Testis (tissue), 3 donors: ENCODE results near the gene PCBP3. TPM values are rescaled to one million over a fixed set of nuclear protein-coding genes. Genes with fewer than 3 reads are reported as not detected.

Experiments
- DNase-seq: peaks from one replicate; pipeline ENCODE4 v3.0.0-alpha.2; 2019
- H3K27ac ChIP-seq, 2 donors: fragments of 200-600 bp; sonication (generic); one replicate each; pipeline ENCODE4 v1.5.1; 2019
- H3K27me3 ChIP-seq: fragments of 200-600 bp; sonication (generic); one replicate; pipeline ENCODE4 v1.5.1; 2019
- H3K36me3 ChIP-seq: fragments of 200-600 bp; sonication (generic); one replicate; pipeline ENCODE4 v1.5.1; 2017; ENCODE audit warnings: low read depth; ENCODE audit errors: missing control alignments
- H3K4me1 ChIP-seq: fragments of 200-600 bp; sonication (generic); one replicate; pipeline ENCODE4 v1.5.1; 2019
- H3K4me3 ChIP-seq, 2 donors: fragments of 200-600 bp; sonication (generic); one replicate each; pipeline ENCODE4 v1.5.1; 2017 to 2019
- H3K9me3 ChIP-seq: fragments of 200-600 bp; sonication (generic); one replicate; pipeline ENCODE4 v1.5.1; 2017
- POLR2A ChIP-seq: fragments of 450-650 bp; IDR thresholded peaks from one replicate; pipeline ENCODE4 v1.6.1; 2017; ENCODE audit warnings: antibody characterized with exemption, mild to moderate bottlenecking, moderate library complexity
- WGBS, 2 donors: methylation state at CpG; one replicate each; pipeline ENCODE4 v1.1.5; 2018; 5-methylcytosine and 5-hydroxymethylcytosine counted together
- intact Hi-C: fragments of 100-400 bp; cut with DNase I; formaldehyde crosslinking; loops from one replicate; pipeline ENCODE4 v1.15.1; 2023; ENCODE audit warnings: low total_unique reads
- polyA plus RNA-seq: library from polyadenylated mRNA; stranded (reverse); fragments of 350-450 nt; fragmentation: Illumina TruSeq; extraction: RNeasy Lipid Tissue Mini Kit (QIAGEN cat#74804); gene quantifications from one replicate; pipeline ENCODE4 v1.2.3, GENCODE V29; 2014; ENCODE audit warnings: low read depth, low replicate concordance; ENCODE audit not compliant: insufficient read depth
- total RNA-seq, 2 donors: library from RNA; depleted of rRNA; stranded (reverse); fragments of >200 nt; gene quantifications; one replicate each; pipeline ENCODE4 v1.2.3, GENCODE V29; 2016
- TF ChIP-seq, protein P1 (sequence below), 3 experiments: fragments of 450-650 bp in 2 of 3; fragments of 200-600 bp in 1 of 3; sonication (generic) in 1 of 3; IDR thresholded peaks; one replicate each; pipeline ENCODE4 v1.5.1; 2016 to 2019; ENCODE audit warnings: antibody characterized with exemption in 3 of 3, mild to moderate bottlenecking in 2 of 3, moderate library complexity in 1 of 3

Gene PCBP3
- total and polyA plus RNA-seq, 3 donors from 2014 or later = 35.7 to 58.3 (median 38.0) TPM

DNA sequence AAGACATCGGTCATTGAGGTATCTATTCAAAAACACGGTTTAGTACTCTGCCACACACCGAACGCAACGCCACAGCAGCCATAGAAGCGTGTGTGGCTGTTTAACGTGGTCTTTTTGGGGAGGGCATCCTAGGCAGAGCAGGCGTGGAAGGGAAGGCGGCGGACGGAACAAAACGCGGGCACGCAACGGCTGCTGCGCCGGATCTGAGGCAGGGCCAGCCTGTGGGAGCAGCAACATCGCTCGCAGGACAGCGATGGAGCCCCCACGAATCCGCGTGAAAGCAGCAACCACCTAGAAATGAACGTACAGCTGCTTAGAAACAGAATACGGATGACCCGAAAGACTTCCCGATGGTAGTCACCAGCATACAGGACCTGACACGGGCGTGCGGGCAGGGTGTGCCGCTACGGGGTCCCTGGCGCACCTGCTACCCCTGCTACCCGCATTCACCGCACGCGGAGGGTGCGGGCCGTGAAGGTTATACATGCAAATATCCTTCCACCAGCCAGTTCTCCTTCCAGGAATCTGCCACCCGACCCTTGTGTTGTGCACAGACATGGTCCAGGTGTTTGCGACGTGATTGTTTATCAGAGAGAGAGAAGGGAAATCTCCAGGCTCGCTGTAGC lies 223.6 kb downstream of the PCBP3 start:
- DNase-seq = no peak

DNA sequence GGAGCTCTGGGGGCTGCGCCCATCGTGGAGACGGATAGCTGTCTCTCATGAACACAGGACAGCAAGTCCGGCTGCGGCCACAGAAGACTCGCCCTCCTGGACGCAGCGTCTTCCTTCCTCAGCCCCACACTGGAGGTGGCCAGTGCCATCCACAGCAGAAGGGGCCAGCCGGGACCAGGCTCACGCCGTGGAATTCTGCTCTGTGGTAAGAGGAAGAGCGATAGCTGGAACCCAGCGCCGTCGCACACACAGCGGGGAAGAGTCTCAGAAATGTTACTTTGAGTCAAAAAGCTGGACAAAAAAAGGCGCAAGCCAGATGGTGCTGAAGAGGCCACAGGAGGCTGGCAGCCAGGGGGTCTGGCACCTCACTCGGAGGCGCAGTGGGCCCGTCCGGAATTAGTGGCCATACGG lies 224.2 kb downstream of the PCBP3 start:
- intact Hi-C loops = no loop called here
- H3K27ac ChIP-seq = no peak overlapping the region
- H3K4me3 ChIP-seq = no peak overlapping the region
- no peak for DNase-seq
- no peaks in the 10 kb centered on the region for H3K27me3 ChIP-seq
- no peak for TF ChIP-seq POLR2A
- TF ChIP-seq, protein P1, sequence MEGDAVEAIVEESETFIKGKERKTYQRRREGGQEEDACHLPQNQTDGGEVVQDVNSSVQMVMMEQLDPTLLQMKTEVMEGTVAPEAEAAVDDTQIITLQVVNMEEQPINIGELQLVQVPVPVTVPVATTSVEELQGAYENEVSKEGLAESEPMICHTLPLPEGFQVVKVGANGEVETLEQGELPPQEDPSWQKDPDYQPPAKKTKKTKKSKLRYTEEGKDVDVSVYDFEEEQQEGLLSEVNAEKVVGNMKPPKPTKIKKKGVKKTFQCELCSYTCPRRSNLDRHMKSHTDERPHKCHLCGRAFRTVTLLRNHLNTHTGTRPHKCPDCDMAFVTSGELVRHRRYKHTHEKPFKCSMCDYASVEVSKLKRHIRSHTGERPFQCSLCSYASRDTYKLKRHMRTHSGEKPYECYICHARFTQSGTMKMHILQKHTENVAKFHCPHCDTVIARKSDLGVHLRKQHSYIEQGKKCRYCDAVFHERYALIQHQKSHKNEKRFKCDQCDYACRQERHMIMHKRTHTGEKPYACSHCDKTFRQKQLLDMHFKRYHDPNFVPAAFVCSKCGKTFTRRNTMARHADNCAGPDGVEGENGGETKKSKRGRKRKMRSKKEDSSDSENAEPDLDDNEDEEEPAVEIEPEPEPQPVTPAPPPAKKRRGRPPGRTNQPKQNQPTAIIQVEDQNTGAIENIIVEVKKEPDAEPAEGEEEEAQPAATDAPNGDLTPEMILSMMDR (IDR thresholded peaks at IDR 0.05) = no peak
- H3K9me3 ChIP-seq = no peaks in the 10 kb centered on the region
- 73 to 75% methylated on average over 14 to 22 of the region's 22 CpGs for WGBS, 2 donors
- H3K36me3 ChIP-seq = no peaks in the 10 kb centered on the region
- H3K4me1 ChIP-seq = no peaks in the 10 kb centered on the region

More for the DNA sequence above, 223.6 kb downstream of the PCBP3 start:
- no peaks in the 10 kb centered on the region for H3K4me1 ChIP-seq
- intact Hi-C loops = no loop called here
- TF ChIP-seq, protein P1 (IDR thresholded peaks at IDR 0.05) = no peak
- TF ChIP-seq POLR2A = no peak
- 62 to 76% methylated on average over 34 to 43 of the region's 43 CpGs for WGBS, 2 donors
- H3K9me3 ChIP-seq = no peaks in the 10 kb centered on the region
- no peak overlapping the region for H3K27ac ChIP-seq
- H3K4me3 ChIP-seq = no peak overlapping the region
- H3K27me3 ChIP-seq = no peaks in the 10 kb centered on the region
- no peaks in the 10 kb centered on the region for H3K36me3 ChIP-seq

DNA sequence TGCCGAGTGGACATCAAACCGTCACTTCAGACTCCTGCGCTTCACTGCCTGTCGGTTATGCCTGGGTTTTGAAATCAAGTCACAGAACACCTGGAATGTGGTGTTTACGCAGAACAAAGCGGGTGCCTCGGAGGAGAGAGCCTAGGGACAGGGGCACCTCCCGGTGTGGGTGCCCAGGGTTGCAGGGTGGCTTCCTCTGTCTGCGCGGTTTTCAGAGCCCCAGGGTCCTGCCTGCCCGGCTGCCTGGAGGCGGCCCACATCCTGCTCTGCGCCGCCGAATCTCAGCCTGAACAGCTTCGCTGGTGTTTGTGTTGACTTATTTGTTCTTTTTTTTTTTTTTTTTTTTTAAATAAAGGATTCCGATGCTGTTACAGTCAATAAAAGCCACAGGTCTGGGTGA lies 224.6 kb downstream of the PCBP3 start:
- H3K4me3 ChIP-seq = no peak overlapping the region
- no peak for DNase-seq
- intact Hi-C loops = no loop called here
- no peaks in the 10 kb centered on the region for H3K27me3 ChIP-seq
- H3K9me3 ChIP-seq = no peaks in the 10 kb centered on the region
- H3K27ac ChIP-seq = no peak overlapping the region
- no peaks in the 10 kb centered on the region for H3K4me1 ChIP-seq
- WGBS, 2 donors = 60 to 79% methylated on average over 17 of the region's 17 CpGs
- TF ChIP-seq, protein P1 (IDR thresholded peaks at IDR 0.05) = no peak
- no peak for TF ChIP-seq POLR2A
- H3K36me3 ChIP-seq = no peaks in the 10 kb centered on the region

DNA sequence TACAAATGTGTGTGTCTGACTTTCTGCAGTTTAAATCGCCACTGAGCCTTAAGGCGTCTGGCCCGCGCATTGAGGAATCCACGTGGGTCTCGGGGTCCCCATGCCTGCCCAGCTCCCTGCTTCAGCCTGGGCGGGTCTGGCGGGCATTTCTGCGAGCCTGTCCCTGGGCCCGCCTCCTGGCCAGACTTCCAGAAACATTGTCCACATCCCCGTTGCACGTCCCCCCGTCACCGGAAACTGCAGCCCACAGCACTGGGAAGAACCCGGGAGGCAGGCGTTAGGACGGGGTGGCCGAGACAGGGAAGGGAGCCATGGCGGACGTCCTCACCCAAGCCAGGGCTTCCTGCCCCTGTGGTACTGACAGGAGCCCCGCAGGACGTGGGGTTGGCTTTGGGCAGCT lies 225.0 kb downstream of the PCBP3 start:
- 71 to 72% methylated on average over 8 to 22 of the region's 22 CpGs for WGBS, 2 donors
- Histone ChIP-seq H3K4me3 (no peak overlapping the region), H3K27ac (no peak overlapping the region), H3K9me3 (no peaks in the 10 kb centered on the region), H3K27me3 (no peaks in the 10 kb centered on the region), H3K4me1 (no peaks in the 10 kb centered on the region), H3K36me3 (no peaks in the 10 kb centered on the region)
- no peak for DNase-seq
- intact Hi-C loops = no loop called here
- TF ChIP-seq, protein P1 (IDR thresholded peaks at IDR 0.05) = no peak
- TF ChIP-seq POLR2A = no peak
